Neural progenitor cell (in vitro differentiated cells): ENCODE data around the gene BLVRA.

Source experiments
- EZH2phosphoT487 ChIP-seq: fragments of 200-600 bp; sonication (generic); IDR thresholded peaks from 2 replicates; pipeline ENCODE4 v1.6.1; 2017; ENCODE audit warnings: antibody characterized with exemption
- TF ChIP-seq, protein P1 (sequence below): fragments of 200-600 bp; sonication (generic); IDR thresholded peaks from 2 replicates; pipeline ENCODE4 v1.5.1; 2017; ENCODE audit warnings: antibody characterized with exemption, mild to moderate bottlenecking

DNA sequence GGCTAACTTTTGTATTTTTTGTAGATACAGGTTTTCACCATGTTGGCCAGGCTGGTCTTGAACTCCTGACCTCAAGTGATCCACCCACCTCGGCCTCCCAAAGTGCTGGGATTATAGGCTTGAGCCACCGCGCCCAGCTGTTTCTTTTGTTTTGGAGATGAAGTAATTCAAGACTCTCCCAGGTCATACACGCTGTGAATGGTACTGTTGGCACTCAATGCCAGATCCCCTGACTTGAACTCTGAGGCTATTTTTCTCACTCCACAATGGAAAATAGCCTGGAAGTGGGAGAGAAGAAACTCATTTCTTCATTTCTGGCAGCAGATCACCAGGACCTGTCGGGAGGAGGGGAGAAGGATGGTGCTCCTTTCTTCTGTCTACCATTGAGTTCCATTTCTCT is 32.4 kb downstream of the BLVRA start:
- TF ChIP-seq EZH2phosphoT487 = no peak
- TF ChIP-seq, protein P1, sequence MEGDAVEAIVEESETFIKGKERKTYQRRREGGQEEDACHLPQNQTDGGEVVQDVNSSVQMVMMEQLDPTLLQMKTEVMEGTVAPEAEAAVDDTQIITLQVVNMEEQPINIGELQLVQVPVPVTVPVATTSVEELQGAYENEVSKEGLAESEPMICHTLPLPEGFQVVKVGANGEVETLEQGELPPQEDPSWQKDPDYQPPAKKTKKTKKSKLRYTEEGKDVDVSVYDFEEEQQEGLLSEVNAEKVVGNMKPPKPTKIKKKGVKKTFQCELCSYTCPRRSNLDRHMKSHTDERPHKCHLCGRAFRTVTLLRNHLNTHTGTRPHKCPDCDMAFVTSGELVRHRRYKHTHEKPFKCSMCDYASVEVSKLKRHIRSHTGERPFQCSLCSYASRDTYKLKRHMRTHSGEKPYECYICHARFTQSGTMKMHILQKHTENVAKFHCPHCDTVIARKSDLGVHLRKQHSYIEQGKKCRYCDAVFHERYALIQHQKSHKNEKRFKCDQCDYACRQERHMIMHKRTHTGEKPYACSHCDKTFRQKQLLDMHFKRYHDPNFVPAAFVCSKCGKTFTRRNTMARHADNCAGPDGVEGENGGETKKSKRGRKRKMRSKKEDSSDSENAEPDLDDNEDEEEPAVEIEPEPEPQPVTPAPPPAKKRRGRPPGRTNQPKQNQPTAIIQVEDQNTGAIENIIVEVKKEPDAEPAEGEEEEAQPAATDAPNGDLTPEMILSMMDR = no peak
